CD14-positive monocyte (primary cell): ENCODE results near the gene NFKBIZ. TPM values are rescaled to one million over a fixed set of nuclear protein-coding genes. Genes with fewer than 3 reads are reported as not detected.

Experiments
- DNase-seq, 3 donors: peaks; one replicate each; pipeline ENCODE4 v3.0.0-alpha.2; 2011 to 2022
- H2AFZ ChIP-seq: 2 replicates; pipeline ENCODE4 v1.6.0; 2012; ENCODE audit warnings: mild to moderate bottlenecking, low read depth, low read length, inconsistent platforms; ENCODE audit not compliant: insufficient read depth, poor library complexity, severe bottlenecking
- H3K27ac ChIP-seq, 2 donors: 1 replicate in 1 of 2; 2 replicates in 1 of 2; pipeline ENCODE4 v1.5.1; 2012 to 2013; ENCODE audit warnings: low read length in 2 of 2, control low read depth in 1 of 2, inconsistent platforms in 1 of 2, low read depth in 1 of 2, mild to moderate bottlenecking in 1 of 2
- H3K27me3 ChIP-seq, 2 donors: one replicate each; pipeline versions ENCODE4 v1.6.0 to v1.6.1; 2011 to 2013; ENCODE audit warnings: low read length in 2 of 2; ENCODE audit not compliant: control insufficient read depth in 2 of 2, insufficient read depth in 2 of 2
- H3K36me3 ChIP-seq, 2 donors: replicated peaks in 1 of 2; 1 replicate in 1 of 2; 2 replicates in 1 of 2; pipeline versions ENCODE4 v1.5.1 to v1.6.1; 2012 to 2013; ENCODE audit warnings: low read length in 2 of 2, control low read depth in 1 of 2, inconsistent platforms in 1 of 2, mild to moderate bottlenecking in 1 of 2; ENCODE audit not compliant: insufficient read depth in 2 of 2, control insufficient read depth in 1 of 2
- H3K4me1 ChIP-seq, 2 donors: 1 replicate in 1 of 2; 2 replicates in 1 of 2; pipeline versions ENCODE4 v1.5.1 to v1.6.1; 2012 to 2013; ENCODE audit warnings: low read length in 2 of 2, control low read depth in 1 of 2, inconsistent platforms in 1 of 2, mild to moderate bottlenecking in 1 of 2, moderate library complexity in 1 of 2; ENCODE audit not compliant: insufficient read depth in 2 of 2, control insufficient read depth in 1 of 2
- H3K4me2 ChIP-seq: replicated peaks from 2 replicates; pipeline ENCODE3; 2012; ENCODE audit warnings: low read length, moderate library complexity, mild to moderate bottlenecking; ENCODE audit not compliant: poor library complexity, severe bottlenecking; ENCODE audit errors: extremely low read depth
- H3K4me3 ChIP-seq, 3 experiments: fragments of 200-600 bp in 1 of 3; sonication (generic) in 1 of 3; replicated peaks in 1 of 3; 1 replicate in 2 of 3; 2 replicates in 1 of 3; pipeline ENCODE4 v1.5.1; 2011 to 2013; ENCODE audit warnings: low read length in 3 of 3, mild to moderate bottlenecking in 3 of 3, control low read depth in 2 of 3, low read depth in 2 of 3, inconsistent platforms in 1 of 3, moderate library complexity in 1 of 3
- H3K79me2 ChIP-seq: 2 replicates; pipeline ENCODE4 v1.6.0; 2012; ENCODE audit warnings: mild to moderate bottlenecking, control low read depth, inconsistent platforms, low read length, moderate library complexity; ENCODE audit not compliant: insufficient read depth
- H3K9ac ChIP-seq: 2 replicates; pipeline ENCODE4 v1.6.0; 2017; ENCODE audit warnings: low read length, mild to moderate bottlenecking; ENCODE audit not compliant: insufficient read depth, poor library complexity, severe bottlenecking
- H3K9me3 ChIP-seq, 2 donors: replicated peaks in 1 of 2; 1 replicate in 1 of 2; 2 replicates in 1 of 2; pipeline versions ENCODE4 v1.5.1 to v1.6.1; 2012 to 2013; ENCODE audit warnings: low read length in 2 of 2, control low read depth in 1 of 2; ENCODE audit not compliant: control insufficient read depth in 1 of 2, insufficient read depth in 1 of 2
- H4K20me1 ChIP-seq: 2 replicates; pipeline ENCODE4 v1.6.0; 2012; ENCODE audit warnings: mild to moderate bottlenecking, low read length, control low read depth, moderate library complexity; ENCODE audit not compliant: insufficient read depth
- H3K27ac Mint-ChIP-seq, 7 donors: one replicate each; pipeline ENCODE4 v1.8.0; 2020; ENCODE audit warnings: mild to moderate bottlenecking in 7 of 7, mixed read lengths in 7 of 7, moderate library complexity in 6 of 7, inconsistent platforms in 2 of 7
- H3K27me3 Mint-ChIP-seq, 3 donors: one replicate each; pipeline ENCODE4 v1.8.0; 2021 to 2022; ENCODE audit warnings: low read depth in 3 of 3, mild to moderate bottlenecking in 3 of 3, mixed read lengths in 3 of 3, moderate library complexity in 3 of 3, inconsistent platforms in 1 of 3
- H3K36me3 Mint-ChIP-seq, 2 donors: one replicate each; pipeline ENCODE4 v1.8.0; 2020; ENCODE audit warnings: mixed read lengths in 2 of 2, inconsistent platforms in 1 of 2, mild to moderate bottlenecking in 1 of 2
- H3K4me1 Mint-ChIP-seq: one replicate; pipeline ENCODE4 v1.8.0; 2020; ENCODE audit warnings: mild to moderate bottlenecking, mixed read lengths
- H3K4me3 Mint-ChIP-seq, 2 donors: one replicate each; pipeline ENCODE4 v1.8.0; 2020; ENCODE audit warnings: mild to moderate bottlenecking in 2 of 2, mixed read lengths in 2 of 2, moderate library complexity in 1 of 2
- H3K9me3 Mint-ChIP-seq, 7 donors: one replicate each; pipeline ENCODE4 v1.8.0; 2020 to 2022; ENCODE audit warnings: mixed read lengths in 7 of 7, mild to moderate bottlenecking in 6 of 7, moderate library complexity in 6 of 7, inconsistent platforms in 2 of 7
- CTCF ChIP-seq: fragments of 200-600 bp; IDR thresholded peaks from one replicate; pipeline ENCODE4 v1.8.0; 2022; ENCODE audit warnings: antibody characterized with exemption, mild to moderate bottlenecking
- WGBS: methylation state at CpG from one replicate; pipeline ENCODE4 v1.1.5; 2013; ENCODE audit warnings: missing lambda C conversion rate; ENCODE audit not compliant: insufficient coverage; 5-methylcytosine and 5-hydroxymethylcytosine counted together
- intact Hi-C, 2 donors: fragments of 100-400 bp; cut with micrococcal nuclease; formaldehyde crosslinking; loops; one replicate each; pipeline versions ENCODE4 v1.15.0 to v1.15.1; 2023
- polyA plus RNA-seq, 3 donors: library from polyadenylated mRNA; depleted of rRNA in 1 of 3; unstranded in 2 of 3; stranded (reverse) in 1 of 3; fragments of 300-500 nt in 2 of 3; fragments of >200 nt in 1 of 3; fragmentation: Illumina TruSeq in 2 of 3; gene quantifications; 1 replicate in 2 of 3; 2 replicates in 1 of 3; pipeline ENCODE4 v1.2.3, GENCODE V29; 2012 to 2021

NFKBIZ gene
- polyA plus RNA-seq, 3 donors = 71.0 to 592 (median 84.9) TPM

- Mint-ChIP-seq H3K4me3 (no peak overlapping the region), H3K9me3 (no peaks in the 10 kb centered on the region), H3K27me3 (peaks cover 0 to 3% (median 0%) of the 10 kb centered on the region in 3 donors), H3K4me1 (peaks cover 36% of the 10 kb centered on the region), H3K27ac (peak overlapping the region in 4 of 7 donors; percentile 16 to 75 (median 57)), H3K36me3 (peaks cover 18 to 27% of the 10 kb centered on the region in 2 donors)
- Histone ChIP-seq H3K9me3 (no peaks in the 10 kb centered on the region), H3K4me1 (peaks cover 13 to 35% of the 10 kb centered on the region in 2 donors), H3K4me2 (no peak overlapping the region), H3K27ac (peak overlapping the region in 1 of 2 donors; percentile 20), H3K27me3 (no peaks in the 10 kb centered on the region), H4K20me1 (no peaks in the 10 kb centered on the region), H3K36me3 (peaks cover 12 to 20% of the 10 kb centered on the region in 2 donors), H3K9ac (no peak overlapping the region), H3K79me2 (peaks cover 38% of the 10 kb centered on the region), H2AFZ (no peak overlapping the region), H3K4me3 (no peak overlapping the region)
- no peak for TF ChIP-seq CTCF
- intact Hi-C loops = no loop called here
- WGBS = no CpG with 5 or more reads among the region's 5 CpGs
- no peak for DNase-seq
These were observed 25.8 kb upstream of the NFKBIZ start for GRCh38 chr3:101823525-101823924.

- Histone ChIP-seq H3K9me3 (no peaks in the 10 kb centered on the region), H3K27ac (no peak overlapping the region), H3K36me3 (peaks cover 12 to 20% of the 10 kb centered on the region in 2 donors), H3K27me3 (no peaks in the 10 kb centered on the region), H4K20me1 (no peaks in the 10 kb centered on the region), H3K4me3 (no peak overlapping the region), H2AFZ (no peak overlapping the region), H3K9ac (no peak overlapping the region), H3K79me2 (peaks cover 44% of the 10 kb centered on the region), H3K4me1 (peaks cover 17 to 36% of the 10 kb centered on the region in 2 donors), H3K4me2 (no peak overlapping the region)
- peaks cover 42% of the 10 kb centered on the region for H3K4me1 Mint-ChIP-seq
- DNase-seq = no peak
- peaks cover 0 to 3% (median 0%) of the 10 kb centered on the region in 3 donors for H3K27me3 Mint-ChIP-seq
- TF ChIP-seq CTCF = no peak
- no peaks in the 10 kb centered on the region for H3K9me3 Mint-ChIP-seq
- H3K36me3 Mint-ChIP-seq = peaks cover 18 to 27% of the 10 kb centered on the region in 2 donors
- peak overlapping the region in 1 of 7 donors; percentile 8 for H3K27ac Mint-ChIP-seq
- no peak overlapping the region for H3K4me3 Mint-ChIP-seq
- WGBS = 44% methylated on average over 2 of the region's 3 CpGs
- intact Hi-C loops = loop anchor here in 1 of 2 donors (5.0 kb wide), 1 partner anchor 118 kb away; no protein-coding TSS in a partner anchor
These were observed 24.6 kb upstream of the NFKBIZ start for GRCh38 chr3:101824702-101825101.
